Neural cell (in vitro differentiated cells): Measurements from ENCODE around the gene COG4. TPM values are rescaled to one million over a fixed set of nuclear protein-coding genes. Genes with fewer than 3 reads are reported as not detected.

Experiments used
- H2AFZ ChIP-seq: fragments of 200-600, 300-800 bp; sonication (generic), shearing (Covaris generic); 2 replicates; pipeline ENCODE4 v1.6.0; 2014; ENCODE audit warnings: low read depth, mild to moderate bottlenecking, antibody characterized with exemption, low read length, moderate library complexity
- H3F3A ChIP-seq: fragments of 200-600 bp; shearing (Covaris generic); 2 replicates; pipeline ENCODE4 v1.6.1; 2016; ENCODE audit warnings: mild to moderate bottlenecking, moderate library complexity, mixed read lengths, antibody characterized with exemption, low read length; ENCODE audit not compliant: insufficient read depth, poor library complexity, severe bottlenecking
- H3K27ac ChIP-seq: fragments of 200-600, 300-800 bp; sonication (generic), shearing (Covaris generic); 2 replicates; pipeline ENCODE4 v1.5.1; 2014; ENCODE audit warnings: mild to moderate bottlenecking, low read length, moderate library complexity
- H3K27me3 ChIP-seq: fragments of 300-800, 200-600 bp; sonication (generic), shearing (Covaris generic); 2 replicates; pipeline ENCODE4 v1.6.0; 2014; ENCODE audit warnings: mild to moderate bottlenecking, low read depth, low read length, moderate library complexity; ENCODE audit not compliant: insufficient read depth
- H3K36me3 ChIP-seq: fragments of 300-800, 200-600 bp; sonication (generic), shearing (Covaris generic); 2 replicates; pipeline ENCODE4 v1.5.1; 2014; ENCODE audit warnings: mild to moderate bottlenecking, antibody characterized with exemption, low read length, moderate library complexity; ENCODE audit not compliant: insufficient read depth
- H3K4me2 ChIP-seq: fragments of 300-800, 200-600 bp; sonication (generic), shearing (Covaris generic); 2 replicates; pipeline ENCODE4 v1.6.0; 2014; ENCODE audit warnings: mild to moderate bottlenecking, low read length
- H3K4me3 ChIP-seq: fragments of 300-800, 200-600 bp; sonication (generic), shearing (Covaris generic); 2 replicates; pipeline ENCODE4 v1.5.1; 2014; ENCODE audit warnings: mild to moderate bottlenecking, low read length, moderate library complexity
- H3K79me2 ChIP-seq: fragments of 200-600 bp; shearing (Covaris generic); replicated peaks from 2 replicates; pipeline ENCODE4 v1.6.0; 2014; ENCODE audit warnings: mild to moderate bottlenecking, low read length, moderate library complexity; ENCODE audit not compliant: insufficient read depth
- H3K9ac ChIP-seq: fragments of 300-800, 200-600 bp; sonication (generic), shearing (Covaris generic); 2 replicates; pipeline ENCODE4 v1.6.1; 2016; ENCODE audit warnings: mild to moderate bottlenecking, low read length, mixed read lengths
- H3K9me2 ChIP-seq: fragments of 200-600 bp; shearing (Covaris generic); 2 replicates; pipeline ENCODE4 v1.6.1; 2016; ENCODE audit warnings: mild to moderate bottlenecking, low read length, mixed read lengths; ENCODE audit not compliant: insufficient read depth
- H3K9me3 ChIP-seq: fragments of 200-600, 300-800 bp; sonication (generic), shearing (Covaris generic); 2 replicates; pipeline ENCODE4 v1.6.1; 2016; ENCODE audit warnings: mild to moderate bottlenecking, mixed run types, low read length, moderate library complexity, mixed read lengths
- H4K20me1 ChIP-seq: fragments of 200-600 bp; shearing (Covaris generic); 2 replicates; pipeline ENCODE4 v1.6.1; 2016; ENCODE audit warnings: mild to moderate bottlenecking, mixed run types; ENCODE audit not compliant: insufficient read depth
- CTCF ChIP-seq: fragments of 450-650 bp; IDR thresholded peaks from 2 replicates; pipeline ENCODE4 v1.5.1; 2014; ENCODE audit warnings: antibody characterized with exemption, mild to moderate bottlenecking, moderate library complexity; ENCODE audit not compliant: poor library complexity, severe bottlenecking
- EP300 ChIP-seq: fragments of 450-650 bp; conservative IDR thresholded peaks from 2 replicates; pipeline ENCODE4 v1.6.1; 2014; ENCODE audit warnings: antibody characterized with exemption, mild to moderate bottlenecking, moderate library complexity; ENCODE audit not compliant: poor library complexity, severe bottlenecking
- EZH2 ChIP-seq: fragments of 200-600, 300-800 bp; shearing (Covaris generic), sonication (generic); IDR thresholded peaks from 2 replicates; pipeline ENCODE4 v1.6.1; 2014; ENCODE audit warnings: antibody characterized with exemption, low read length, borderline replicate concordance, mild to moderate bottlenecking; ENCODE audit not compliant: insufficient read depth, poor library complexity, severe bottlenecking
- MXI1 ChIP-seq: fragments of 450-650 bp; conservative IDR thresholded peaks from 2 replicates; pipeline ENCODE4 v1.6.1; 2014; ENCODE audit warnings: antibody characterized with exemption, mild to moderate bottlenecking; ENCODE audit not compliant: poor library complexity, severe bottlenecking
- POLR2AphosphoS5 ChIP-seq: IDR thresholded peaks from 2 replicates; pipeline ENCODE4 v1.6.1; 2012
- RAD21 ChIP-seq: fragments of 450-650 bp; conservative IDR thresholded peaks from 2 replicates; pipeline ENCODE4 v1.6.1; 2014; ENCODE audit warnings: antibody characterized with exemption, mild to moderate bottlenecking, moderate library complexity
- REST ChIP-seq: IDR thresholded peaks from 2 replicates; pipeline ENCODE4 v1.6.1; 2012; ENCODE audit warnings: borderline replicate concordance
- SMC3 ChIP-seq: fragments of 450-650 bp; conservative IDR thresholded peaks from 2 replicates; pipeline ENCODE4 v1.6.1; 2014; ENCODE audit warnings: antibody characterized with exemption, mild to moderate bottlenecking, moderate library complexity; ENCODE audit not compliant: poor library complexity
- TAF1 ChIP-seq: IDR thresholded peaks from 2 replicates; pipeline ENCODE4 v1.6.1; 2012; ENCODE audit warnings: low read depth
- polyA plus RNA-seq: library from polyadenylated mRNA; depleted of rRNA; stranded (reverse); fragments of >200 nt; gene quantifications from 2 replicates; pipeline ENCODE4 v1.2.3, GENCODE V29; 2014

COG4 gene
- polyA plus RNA-seq, 1 donor from 2014 or later, result 185 TPM

- Histone ChIP-seq H3K4me2 (no peak overlapping the region), H3K79me2 (no peaks in the 10 kb centered on the region), H3K27me3 (no peaks in the 10 kb centered on the region), H2AFZ (no peak overlapping the region), H3K4me3 (no peak overlapping the region), H3F3A (no peaks in the 10 kb centered on the region), H3K36me3 (no peaks in the 10 kb centered on the region), H4K20me1 (no peaks in the 10 kb centered on the region), H3K27ac (no peak overlapping the region), H3K9me2 (no peaks in the 10 kb centered on the region), H3K9me3 (no peaks in the 10 kb centered on the region), H3K9ac (no peak overlapping the region)
- TF ChIP-seq CTCF (no peak), RAD21 (no peak), SMC3 (no peak), MXI1 (no peak), TAF1 (no peak), EZH2 (no peak), POLR2AphosphoS5 (no peak), REST (no peak), EP300 (no peak)
Measured at GRCh38 chr16:70494202-70494770, 29.1 kb downstream of the COG4 start.

GRCh38 chr16:70493802-70494201 lies 29.6 kb downstream of the COG4 start:
- Histone ChIP-seq H3K36me3 (no peaks in the 10 kb centered on the region), H3F3A (no peaks in the 10 kb centered on the region), H3K9me2 (no peaks in the 10 kb centered on the region), H4K20me1 (no peaks in the 10 kb centered on the region), H2AFZ (no peak overlapping the region), H3K4me2 (no peak overlapping the region), H3K9me3 (no peaks in the 10 kb centered on the region), H3K4me3 (no peak overlapping the region), H3K9ac (no peak overlapping the region), H3K27ac (no peak overlapping the region), H3K79me2 (no peaks in the 10 kb centered on the region), H3K27me3 (no peaks in the 10 kb centered on the region)
- no peak for TF ChIP-seq POLR2AphosphoS5
- no peak for TF ChIP-seq REST
- TF ChIP-seq SMC3, result no peak
- TF ChIP-seq RAD21, result no peak
- no peak for TF ChIP-seq EZH2
- no peak for TF ChIP-seq EP300
- no peak for TF ChIP-seq CTCF
